Smooth muscle cell (in vitro differentiated cells): ENCODE data around the gene NEBL. TPM values are rescaled to one million over a fixed set of nuclear protein-coding genes. Genes with fewer than 3 reads are reported as not detected.

Experiments
- DNase-seq: peaks from one replicate; lab custom pipeline; 2025; ENCODE audit not compliant: unreplicated experiment; lab: John Stamatoyannopoulos, UW
- H2AFZ ChIP-seq: fragments of 200-600 bp; sonication (generic); 2 replicates; pipeline ENCODE4 v1.6.0; 2016; ENCODE audit warnings: antibody characterized with exemption, low read depth, mild to moderate bottlenecking
- H3F3A ChIP-seq: fragments of 200-600 bp; sonication (generic); 2 replicates; pipeline ENCODE4 v1.6.0; 2017; ENCODE audit warnings: antibody characterized with exemption, low read depth
- H3K27ac ChIP-seq: fragments of 200-600 bp; sonication (generic); 2 replicates; pipeline ENCODE4 v1.5.1; 2016; ENCODE audit warnings: low read depth, mild to moderate bottlenecking
- H3K27me3 ChIP-seq: fragments of 200-600 bp; sonication (generic); 2 replicates; pipeline ENCODE4 v1.6.1; 2016; ENCODE audit warnings: low read depth, mild to moderate bottlenecking
- H3K36me3 ChIP-seq: fragments of 200-600 bp; sonication (generic); 2 replicates; pipeline ENCODE4 v1.5.1; 2016; ENCODE audit warnings: low read depth
- H3K4me1 ChIP-seq: fragments of 200-600 bp; sonication (generic); 2 replicates; pipeline ENCODE4 v1.5.1; 2016; ENCODE audit warnings: low read depth
- H3K4me2 ChIP-seq: fragments of 200-600 bp; sonication (generic); 2 replicates; pipeline ENCODE4 v1.6.0; 2016; ENCODE audit warnings: mild to moderate bottlenecking
- H3K4me3 ChIP-seq: fragments of 200-600 bp; sonication (generic); 2 replicates; pipeline ENCODE4 v1.5.1; 2016; ENCODE audit warnings: mild to moderate bottlenecking
- H3K79me2 ChIP-seq: fragments of 200-600 bp; sonication (generic); 2 replicates; pipeline ENCODE4 v1.6.0; 2016; ENCODE audit warnings: low read depth, mild to moderate bottlenecking
- H3K9ac ChIP-seq: fragments of 200-600 bp; sonication (generic); 2 replicates; pipeline ENCODE4 v1.6.0; 2016; ENCODE audit warnings: low read depth
- H3K9me3 ChIP-seq: fragments of 200-600 bp; sonication (generic); replicated peaks from 2 replicates; pipeline ENCODE4 v1.5.1; 2016; ENCODE audit warnings: low read depth
- H4K20me1 ChIP-seq: fragments of 200-600 bp; sonication (generic); 2 replicates; pipeline ENCODE4 v1.6.0; 2016; ENCODE audit warnings: low read depth
- WGBS: methylation state at CpG from one replicate; pipeline ENCODE4 v1.1.7; 2016; ENCODE audit warnings: low lambda C conversion rate; 5-methylcytosine and 5-hydroxymethylcytosine counted together
- polyA plus RNA-seq: library from polyadenylated mRNA; unstranded; fragments of >200 nt; fragmentation: Nextera tagmentation; extraction: Ambion mirVana; gene quantifications from 2 replicates; pipeline ENCODE4 v1.2.1, GENCODE V29; 2016
- total RNA-seq: library from RNA; depleted of rRNA; stranded (reverse); fragments of >200 nt; gene quantifications from 2 replicates; pipeline ENCODE4 v1.2.3, GENCODE V29; 2014
- TF ChIP-seq, protein P1 (sequence below): fragments of 200-600 bp; sonication (generic); IDR thresholded peaks from 2 replicates; pipeline ENCODE4 v1.5.1; 2017; ENCODE audit warnings: borderline replicate concordance, mild to moderate bottlenecking, antibody characterized with exemption; ENCODE audit not compliant: insufficient read depth, poor library complexity, severe bottlenecking

Gene NEBL
- total and polyA plus RNA-seq, 2 experiments from 2014 or later: 1.8 to 12.8 TPM

DNA sequence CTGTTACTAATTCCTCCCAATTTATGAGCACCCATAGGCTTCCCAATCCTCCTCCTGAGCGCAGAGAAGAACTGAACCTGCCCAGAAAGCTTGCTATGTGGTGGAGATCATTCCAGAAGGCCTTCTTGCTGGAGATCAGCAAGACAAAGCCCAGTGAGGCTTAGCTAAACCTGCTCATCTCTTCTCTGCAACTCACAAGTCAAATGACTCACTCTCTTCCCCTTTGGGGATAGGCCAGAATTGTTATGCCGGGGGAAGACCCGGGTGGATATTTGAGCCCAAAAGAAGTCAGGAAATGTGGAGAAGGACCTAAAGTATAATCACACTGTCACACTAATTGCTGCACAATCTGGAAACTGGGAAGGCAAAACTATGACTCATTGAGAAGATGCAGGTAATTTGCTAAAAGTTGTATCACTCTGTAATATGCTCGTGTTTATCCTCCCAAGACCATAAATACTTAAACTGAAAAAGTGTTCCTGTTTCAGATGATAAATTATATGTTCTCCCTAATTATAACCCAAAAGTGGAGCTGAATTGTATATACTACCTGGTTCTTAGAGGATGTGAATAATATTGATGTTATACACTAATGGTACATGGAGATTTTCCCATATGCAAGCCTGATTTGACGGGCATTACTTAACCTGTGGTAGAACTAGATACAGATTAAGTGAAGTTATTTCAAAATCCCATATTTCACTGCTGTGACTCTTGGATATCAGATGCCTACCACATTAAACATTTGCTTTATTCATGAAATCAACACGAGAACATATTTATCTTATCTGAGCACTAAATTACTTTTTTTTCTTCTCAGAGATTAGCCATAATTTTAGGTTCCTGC, 6.4 kb downstream of the NEBL start:
- no peaks in the 10 kb centered on the region for H4K20me1 ChIP-seq
- no peak for DNase-seq
- H2AFZ ChIP-seq: no peak overlapping the region
- no peaks in the 10 kb centered on the region for H3K79me2 ChIP-seq
- TF ChIP-seq, protein P1, sequence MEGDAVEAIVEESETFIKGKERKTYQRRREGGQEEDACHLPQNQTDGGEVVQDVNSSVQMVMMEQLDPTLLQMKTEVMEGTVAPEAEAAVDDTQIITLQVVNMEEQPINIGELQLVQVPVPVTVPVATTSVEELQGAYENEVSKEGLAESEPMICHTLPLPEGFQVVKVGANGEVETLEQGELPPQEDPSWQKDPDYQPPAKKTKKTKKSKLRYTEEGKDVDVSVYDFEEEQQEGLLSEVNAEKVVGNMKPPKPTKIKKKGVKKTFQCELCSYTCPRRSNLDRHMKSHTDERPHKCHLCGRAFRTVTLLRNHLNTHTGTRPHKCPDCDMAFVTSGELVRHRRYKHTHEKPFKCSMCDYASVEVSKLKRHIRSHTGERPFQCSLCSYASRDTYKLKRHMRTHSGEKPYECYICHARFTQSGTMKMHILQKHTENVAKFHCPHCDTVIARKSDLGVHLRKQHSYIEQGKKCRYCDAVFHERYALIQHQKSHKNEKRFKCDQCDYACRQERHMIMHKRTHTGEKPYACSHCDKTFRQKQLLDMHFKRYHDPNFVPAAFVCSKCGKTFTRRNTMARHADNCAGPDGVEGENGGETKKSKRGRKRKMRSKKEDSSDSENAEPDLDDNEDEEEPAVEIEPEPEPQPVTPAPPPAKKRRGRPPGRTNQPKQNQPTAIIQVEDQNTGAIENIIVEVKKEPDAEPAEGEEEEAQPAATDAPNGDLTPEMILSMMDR: no peak
- 39% methylated on average over 6 of the region's 6 CpGs for WGBS
- peaks cover 10% of the 10 kb centered on the region for H3K4me1 ChIP-seq
- peak overlapping the region; percentile 38 for H3K4me2 ChIP-seq
- peak overlapping the region; percentile 1 for H3K27ac ChIP-seq
- H3K9me3 ChIP-seq: no peaks in the 10 kb centered on the region
- peaks cover 22% of the 10 kb centered on the region for H3F3A ChIP-seq
- no peaks in the 10 kb centered on the region for H3K36me3 ChIP-seq
- H3K4me3 ChIP-seq: no peak overlapping the region
- H3K27me3 ChIP-seq: no peaks in the 10 kb centered on the region
- no peak overlapping the region for H3K9ac ChIP-seq

- H3K27ac ChIP-seq: peak overlapping the region; percentile 1
- no peak overlapping the region for H2AFZ ChIP-seq
- DNase-seq: no peak
- no peak overlapping the region for H3K9ac ChIP-seq
- H4K20me1 ChIP-seq: no peaks in the 10 kb centered on the region
- TF ChIP-seq, protein P1: no peak
- H3K4me2 ChIP-seq: peak overlapping the region; percentile 38
- 35% methylated on average over 6 of the region's 6 CpGs for WGBS
- H3K27me3 ChIP-seq: no peaks in the 10 kb centered on the region
- peaks cover 10% of the 10 kb centered on the region for H3K4me1 ChIP-seq
- H3K9me3 ChIP-seq: no peaks in the 10 kb centered on the region
- no peaks in the 10 kb centered on the region for H3K36me3 ChIP-seq
- peaks cover 22% of the 10 kb centered on the region for H3F3A ChIP-seq
- no peak overlapping the region for H3K4me3 ChIP-seq
- H3K79me2 ChIP-seq: no peaks in the 10 kb centered on the region
These were observed 7.1 kb downstream of the NEBL start for GRCh38 chr10:20890009-20890408.

- TF ChIP-seq, protein P1: no peak
- Histone ChIP-seq H2AFZ (no peak overlapping the region), H3K79me2 (no peaks in the 10 kb centered on the region), H3K4me1 (peaks cover 10% of the 10 kb centered on the region), H3K36me3 (no peaks in the 10 kb centered on the region), H3F3A (peaks cover 18% of the 10 kb centered on the region), H3K4me3 (no peak overlapping the region), H3K27me3 (no peaks in the 10 kb centered on the region), H3K9me3 (no peaks in the 10 kb centered on the region), H4K20me1 (no peaks in the 10 kb centered on the region), H3K27ac (no peak overlapping the region), H3K9ac (no peak overlapping the region), H3K4me2 (no peak overlapping the region)
- DNase-seq: no peak
- WGBS: 63% methylated on average over 7 of the region's 7 CpGs
These were observed 8.3 kb downstream of the NEBL start for GRCh38 chr10:20888620-20889330.
